ENCODE measurements around the gene CDC42BPB. TPM values are rescaled to one million over a fixed set of nuclear protein-coding genes. Genes with fewer than 3 reads are reported as not detected.

Gene CDC42BPB
- polyA plus RNA-seq, 1 of the 3 experiments (the other 2 are of a cell fraction), result 61.6 TPM

- Histone ChIP-seq H2AFZ (ENCODE audit: low read depth) (no peak overlapping the region), H4K20me1 (ENCODE audit: insufficient read depth) (no peaks in the 10 kb centered on the region), H3K79me2 (ENCODE audit: insufficient read depth) (no peaks in the 10 kb centered on the region), H3F3A (replicated peaks; ENCODE audit: insufficient read depth) (no peaks in the 10 kb centered on the region), H3K27me3 (ENCODE audit: insufficient read depth) (no peaks in the 10 kb centered on the region), H3K9me2 (no peaks in the 10 kb centered on the region), H3K36me3 (replicated peaks in 1 of 2; ENCODE audit: control insufficient read depth in 1 of 2, insufficient read depth in 2 of 2, low read length in 1 of 2) (no peaks in the 10 kb centered on the region), H3K9me3 (no peaks in the 10 kb centered on the region), H3K4me1 (ENCODE audit: control insufficient read depth in 1 of 2, insufficient read depth in 2 of 2, low read depth in 1 of 2, low read length in 1 of 2) (peaks cover 0 to 8% of the 10 kb centered on the region in 2 experiments; a peak in 1 of 4 replicates), H3K27ac (ENCODE audit: low read depth in 2 of 2, low read length in 1 of 2) (no peak overlapping the region), H3K9ac (no peak overlapping the region), H3K4me3 (ENCODE audit: low read depth in 2 of 2, low read length in 1 of 2) (no peak overlapping the region), H3K4me2 (no peak overlapping the region)
- POLR2A ChIA-PET, result no interaction called here
- 78% methylated on average over 4 of the region's 8 CpGs for WGBS (ENCODE audit: low lambda C conversion rate)
- CTCF ChIA-PET, result interaction anchor here (1.2 kb wide), 1 partner anchor 222 kb away, joined by 3 read pairs; no protein-coding TSS in a partner anchor
- TF ChIP-seq MXI1 (IDR thresholded peaks at IDR 0.05; ENCODE audit: low read depth, low read length) (no peak), USF1 (IDR thresholded peaks at IDR 0.05; ENCODE audit: borderline replicate concordance, low read depth) (no peak), FOXM1 (IDR thresholded peaks at IDR 0.05; ENCODE audit: low read depth) (no peak), YY1 (IDR thresholded peaks at IDR 0.05; ENCODE audit: low read depth) (no peak), RCOR1 (IDR thresholded peaks at IDR 0.05; ENCODE audit: low read length) (no peak), SMC3 (IDR thresholded peaks at IDR 0.05; ENCODE audit: low read depth, low read length) (no peak), ELF1 (IDR thresholded peaks at IDR 0.05) (no peak), RFX5 (IDR thresholded peaks at IDR 0.05; ENCODE audit: low read length) (no peak), MEF2A (IDR thresholded peaks at IDR 0.05; ENCODE audit: borderline replicate concordance, low read depth) (no peak), CHD2 (IDR thresholded peaks at IDR 0.05; ENCODE audit: low read length, partially characterized antibody) (no peak), GATA2 (CRISPR knock-in tag; IDR thresholded peaks at IDR 0.05) (no peak), SIN3A (IDR thresholded peaks at IDR 0.05; ENCODE audit: borderline replicate concordance, low read depth, low read length) (no peak), TAF1 (IDR thresholded peaks at IDR 0.05; ENCODE audit: borderline replicate concordance, low read depth, low read length) (no peak), TCF12 (IDR thresholded peaks at IDR 0.05) (no peak), GABPA (IDR thresholded peaks at IDR 0.05; ENCODE audit: low read depth) (no peak)
- TF ChIP-seq, protein P1, sequence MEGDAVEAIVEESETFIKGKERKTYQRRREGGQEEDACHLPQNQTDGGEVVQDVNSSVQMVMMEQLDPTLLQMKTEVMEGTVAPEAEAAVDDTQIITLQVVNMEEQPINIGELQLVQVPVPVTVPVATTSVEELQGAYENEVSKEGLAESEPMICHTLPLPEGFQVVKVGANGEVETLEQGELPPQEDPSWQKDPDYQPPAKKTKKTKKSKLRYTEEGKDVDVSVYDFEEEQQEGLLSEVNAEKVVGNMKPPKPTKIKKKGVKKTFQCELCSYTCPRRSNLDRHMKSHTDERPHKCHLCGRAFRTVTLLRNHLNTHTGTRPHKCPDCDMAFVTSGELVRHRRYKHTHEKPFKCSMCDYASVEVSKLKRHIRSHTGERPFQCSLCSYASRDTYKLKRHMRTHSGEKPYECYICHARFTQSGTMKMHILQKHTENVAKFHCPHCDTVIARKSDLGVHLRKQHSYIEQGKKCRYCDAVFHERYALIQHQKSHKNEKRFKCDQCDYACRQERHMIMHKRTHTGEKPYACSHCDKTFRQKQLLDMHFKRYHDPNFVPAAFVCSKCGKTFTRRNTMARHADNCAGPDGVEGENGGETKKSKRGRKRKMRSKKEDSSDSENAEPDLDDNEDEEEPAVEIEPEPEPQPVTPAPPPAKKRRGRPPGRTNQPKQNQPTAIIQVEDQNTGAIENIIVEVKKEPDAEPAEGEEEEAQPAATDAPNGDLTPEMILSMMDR (IDR thresholded peaks at IDR 0.05), result no peak
- TF ChIP-seq, protein P2, sequence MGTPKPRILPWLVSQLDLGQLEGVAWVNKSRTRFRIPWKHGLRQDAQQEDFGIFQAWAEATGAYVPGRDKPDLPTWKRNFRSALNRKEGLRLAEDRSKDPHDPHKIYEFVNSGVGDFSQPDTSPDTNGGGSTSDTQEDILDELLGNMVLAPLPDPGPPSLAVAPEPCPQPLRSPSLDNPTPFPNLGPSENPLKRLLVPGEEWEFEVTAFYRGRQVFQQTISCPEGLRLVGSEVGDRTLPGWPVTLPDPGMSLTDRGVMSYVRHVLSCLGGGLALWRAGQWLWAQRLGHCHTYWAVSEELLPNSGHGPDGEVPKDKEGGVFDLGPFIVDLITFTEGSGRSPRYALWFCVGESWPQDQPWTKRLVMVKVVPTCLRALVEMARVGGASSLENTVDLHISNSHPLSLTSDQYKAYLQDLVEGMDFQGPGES (IDR thresholded peaks at IDR 0.05; ENCODE audit: low read depth, low read length), result no peak
- DNase-seq, result no peak
These were observed 13.0 kb upstream of the CDC42BPB start for GRCh38 chr14:103070263-103070885.
